ENCODE results near the gene TTPAL.

Gene TTPAL

GRCh38 chr20:44438782-44439181 lies 36.9 kb upstream of the TTPAL start:
- Histone ChIP-seq H3K79me2 (ENCODE audit: control insufficient read depth, low read length) (no peaks in the 10 kb centered on the region), H3K4me3 (ENCODE audit: low read length) (no peak overlapping the region), H3K9me3 (ENCODE audit: control insufficient read depth, insufficient read depth, low read length) (no peaks in the 10 kb centered on the region), H3F3A (ENCODE audit: control insufficient read depth, insufficient read depth) (no peaks in the 10 kb centered on the region), H4K20me1 (ENCODE audit: control insufficient read depth, insufficient read depth, low read depth, low read length) (no peaks in the 10 kb centered on the region), H3K27ac (ENCODE audit: low read depth, low read length) (no peak overlapping the region), H3K27me3 (ENCODE audit: control insufficient read depth, low read length) (no peaks in the 10 kb centered on the region), H3K9me2 (replicated peaks; ENCODE audit: control insufficient read depth, low read length) (no peaks in the 10 kb centered on the region), H3K4me1 (ENCODE audit: control insufficient read depth, low read length) (no peaks in the 10 kb centered on the region), H3K4me2 (ENCODE audit: low read length) (no peak overlapping the region), H3K36me3 (ENCODE audit: control insufficient read depth, low read length) (no peaks in the 10 kb centered on the region)
- no peak for TF ChIP-seq EZH2phosphoT487 (IDR thresholded peaks at IDR 0.05; ENCODE audit: borderline replicate concordance, low read length)
- TF ChIP-seq CTCF (IDR thresholded peaks at IDR 0.05; ENCODE audit: low read depth, low read length, poor library complexity, severe bottlenecking): no peak

GRCh38 chr20:44439318-44439717 lies 36.4 kb upstream of the TTPAL start:
- Histone ChIP-seq H3K27me3 (ENCODE audit: control insufficient read depth, low read length) (no peaks in the 10 kb centered on the region), H3F3A (ENCODE audit: control insufficient read depth, insufficient read depth) (no peaks in the 10 kb centered on the region), H3K79me2 (ENCODE audit: control insufficient read depth, low read length) (no peaks in the 10 kb centered on the region), H3K4me1 (ENCODE audit: control insufficient read depth, low read length) (no peaks in the 10 kb centered on the region), H3K27ac (ENCODE audit: low read depth, low read length) (no peak overlapping the region), H4K20me1 (ENCODE audit: control insufficient read depth, insufficient read depth, low read depth, low read length) (no peaks in the 10 kb centered on the region), H3K4me2 (ENCODE audit: low read length) (no peak overlapping the region), H3K4me3 (ENCODE audit: low read length) (no peak overlapping the region), H3K9me2 (replicated peaks; ENCODE audit: control insufficient read depth, low read length) (no peaks in the 10 kb centered on the region), H3K36me3 (ENCODE audit: control insufficient read depth, low read length) (no peaks in the 10 kb centered on the region), H3K9me3 (ENCODE audit: control insufficient read depth, insufficient read depth, low read length) (no peaks in the 10 kb centered on the region)
- TF ChIP-seq EZH2phosphoT487 (IDR thresholded peaks at IDR 0.05; ENCODE audit: borderline replicate concordance, low read length) (no peak), CTCF (IDR thresholded peaks at IDR 0.05; ENCODE audit: low read depth, low read length, poor library complexity, severe bottlenecking) (no peak)

GRCh38 chr20:44442298-44443070 lies 33.2 kb upstream of the TTPAL start:
- Histone ChIP-seq H3K9me3 (ENCODE audit: control insufficient read depth, insufficient read depth, low read length) (no peaks in the 10 kb centered on the region), H3K4me1 (ENCODE audit: control insufficient read depth, low read length) (no peaks in the 10 kb centered on the region), H3F3A (ENCODE audit: control insufficient read depth, insufficient read depth) (no peaks in the 10 kb centered on the region), H3K36me3 (ENCODE audit: control insufficient read depth, low read length) (no peaks in the 10 kb centered on the region), H3K9me2 (replicated peaks; ENCODE audit: control insufficient read depth, low read length) (no peaks in the 10 kb centered on the region), H3K4me3 (ENCODE audit: low read length) (no peak overlapping the region), H3K79me2 (ENCODE audit: control insufficient read depth, low read length) (no peaks in the 10 kb centered on the region), H3K27me3 (ENCODE audit: control insufficient read depth, low read length) (peaks cover 4% of the 10 kb centered on the region; the same call in 1 of the 2 replicates), H4K20me1 (ENCODE audit: control insufficient read depth, insufficient read depth, low read depth, low read length) (no peaks in the 10 kb centered on the region), H3K4me2 (ENCODE audit: low read length) (no peak overlapping the region), H3K27ac (ENCODE audit: low read depth, low read length) (no peak overlapping the region)
- TF ChIP-seq CTCF (IDR thresholded peaks at IDR 0.05; ENCODE audit: low read depth, low read length, poor library complexity, severe bottlenecking) (no peak), EZH2phosphoT487 (IDR thresholded peaks at IDR 0.05; ENCODE audit: borderline replicate concordance, low read length) (no peak)

Measured in DOHH2 (cell line).